Renal cortex interstitium (tissue), 11 donors: ENCODE measurements around the gene MTARC1. TPM values are rescaled to one million over a fixed set of nuclear protein-coding genes. Genes with fewer than 3 reads are reported as not detected.
A peak's percentile ranks its signal among the peaks of the same experiment; 100 is the strongest.

Experiments
- DNase-seq, 11 donors: peaks; one replicate each; pipeline ENCODE4 v3.0.0-alpha.2; 2013; ENCODE audit warnings: low read depth in 9 of 11, low spot score in 4 of 11; ENCODE audit errors: extremely low read depth in 1 of 11
- polyA plus RNA-seq, 3 donors: library from polyadenylated mRNA; unstranded; fragments of 120-200 nt; gene quantifications; one replicate each; pipeline ENCODE4 v1.2.1, GENCODE V29; 2013; ENCODE audit not compliant: insufficient read length in 3 of 3

MTARC1 gene
- polyA plus RNA-seq, 3 donors: 18.6 to 28.0 (median 24.6) TPM

GRCh38 chr1:220818421-220819173, 31.9 kb downstream of the MTARC1 start:
- DNase-seq: peak in 4 of 11 donors; percentile 24 to 56 (median 50)

GRCh38 chr1:220819467-220820026, 32.8 kb downstream of the MTARC1 start:
- DNase-seq: no peak

GRCh38 chr1:220824031-220824989, 37.6 kb downstream of the MTARC1 start:
- DNase-seq: no peak

GRCh38 chr1:220825819-220826551, 39.3 kb downstream of the MTARC1 start:
- DNase-seq: no peak

- DNase-seq: no peak
Observed at GRCh38 chr1:220826729-220827128, 40.0 kb downstream of the MTARC1 start.

- no peak for DNase-seq
Observed at GRCh38 chr1:220827445-220828178, 40.9 kb downstream of the MTARC1 start.

- no peak for DNase-seq
Observed at GRCh38 chr1:220828179-220828490, 41.4 kb downstream of the MTARC1 start.

- no peak for DNase-seq
Observed at GRCh38 chr1:220828950-220829586, 42.4 kb downstream of the MTARC1 start.

GRCh38 chr1:220833436-220833835, 46.7 kb downstream of the MTARC1 start:
- no peak for DNase-seq

GRCh38 chr1:220834155-220834870, 47.6 kb downstream of the MTARC1 start:
- no peak for DNase-seq

Other genes with a start within 250 kb of the MTARC1 start
- gene C1orf115, start 96.5 kb upstream of the MTARC1 start, polyA plus RNA-seq: 10 to 100 TPM; 25.6 to 27.3 (median 26.0) TPM
- gene MTARC2, start 38.6 kb upstream of the MTARC1 start, polyA plus RNA-seq: 10 to 100 TPM; 49.9 to 66.0 (median 53.8) TPM
- 10 to 100 TPM in 2 of 3 donors, 1 to 10 TPM in 1; 8.6 to 12.0 (median 10.7) TPM for gene HLX, start 92.5 kb downstream of the MTARC1 start, polyA plus RNA-seq